ENCODE data around the gene SLC19A1. TPM values are rescaled to one million over a fixed set of nuclear protein-coding genes. Genes with fewer than 3 reads are reported as not detected.

SLC19A1 gene
- total RNA-seq, 2 experiments from 2014 or later = 53.2 to 60.2 TPM

DNA sequence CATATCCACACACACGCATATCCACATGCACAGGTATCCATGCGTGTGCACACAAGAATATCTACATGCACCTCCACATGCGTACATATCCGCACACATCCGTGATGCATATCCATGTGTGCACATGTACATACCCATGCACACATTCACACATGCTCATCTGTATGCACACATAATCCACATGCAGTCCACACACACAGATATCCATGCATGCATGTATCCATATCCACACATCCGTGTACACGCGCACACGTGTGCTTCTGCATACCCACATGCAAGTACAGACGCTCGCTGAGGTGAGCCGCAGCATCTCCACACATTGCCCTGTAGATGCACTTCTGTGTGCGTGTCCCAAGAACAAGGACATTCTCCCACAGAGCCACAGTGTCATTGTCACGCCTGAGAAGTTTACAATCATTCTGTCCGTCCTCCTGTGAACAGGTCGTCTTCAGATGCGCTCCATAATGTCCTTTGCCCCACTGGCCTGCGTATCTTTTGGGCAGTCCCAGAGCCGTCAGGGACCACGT is 93.9 kb downstream of the SLC19A1 start:
- peaks cover 10% of the 10 kb centered on the region for H3K9me3 Mint-ChIP-seq (ENCODE audit: low read depth)
- peaks cover 8% of the 10 kb centered on the region for H3K27me3 Mint-ChIP-seq
- H3K36me3 Mint-ChIP-seq = no peaks in the 10 kb centered on the region
- H3K4me3 Mint-ChIP-seq = no peak overlapping the region
- no peaks in the 10 kb centered on the region for H3K4me1 Mint-ChIP-seq
- no peak overlapping the region for H3K27ac Mint-ChIP-seq
- ATAC-seq (no peak), DNase-seq (no peak)
- CTCF ChIA-PET = no interaction called here

Small RNA genes within 50 kb of the gene (microRNA-seq; reads per million reads assigned to microRNA genes)
- not detected for gene MIR6815

Other genes starting within 250 kb of the SLC19A1 start
- 1 to 10 TPM; 5.2 to 7.3 TPM for gene COL18A1, start 137.3 kb downstream of the SLC19A1 start, total RNA-seq
- 1 to 10 TPM; 1.3 to 2.2 TPM for gene PCBP3, start 101.3 kb upstream of the SLC19A1 start, total RNA-seq